Activated naive CD8-positive, alpha-beta T cell treated with anti-CD3 and anti-CD28 coated beads, Interleukin-2, amount 50 U/mL, for 16 hours (primary cell): ENCODE results near the gene CAMK1D.

Experiments
- DNase-seq: peaks from one replicate; pipeline ENCODE4 v3.0.0-alpha.2; 2020; ENCODE audit warnings: low read depth, low spot score

The CAMK1D gene

GRCh38 chr10:12625393-12626023 lies 276.2 kb downstream of the CAMK1D start:
- no peak for DNase-seq

- no peak for DNase-seq
Observed at GRCh38 chr10:12628153-12628552, 278.8 kb downstream of the CAMK1D start.

GRCh38 chr10:12628964-12629766 lies 279.8 kb downstream of the CAMK1D start:
- DNase-seq = no peak

- no peak for DNase-seq
Observed at GRCh38 chr10:12629767-12630165, 280.4 kb downstream of the CAMK1D start.

- DNase-seq = no peak
Observed at GRCh38 chr10:12631216-12631615, 281.9 kb downstream of the CAMK1D start.

GRCh38 chr10:12631787-12632562 lies 282.6 kb downstream of the CAMK1D start:
- no peak for DNase-seq

GRCh38 chr10:12633776-12634620 lies 284.7 kb downstream of the CAMK1D start:
- DNase-seq = no peak

GRCh38 chr10:12634621-12634931 lies 285.2 kb downstream of the CAMK1D start:
- no peak for DNase-seq

- no peak for DNase-seq
Observed at GRCh38 chr10:12635127-12635541, 285.8 kb downstream of the CAMK1D start.

GRCh38 chr10:12636571-12636970 lies 287.2 kb downstream of the CAMK1D start:
- DNase-seq = no peak

- DNase-seq = no peak
Observed at GRCh38 chr10:12637649-12638048, 288.3 kb downstream of the CAMK1D start.

GRCh38 chr10:12638103-12638502 lies 288.8 kb downstream of the CAMK1D start:
- no peak for DNase-seq

GRCh38 chr10:12638781-12639180 lies 289.4 kb downstream of the CAMK1D start:
- DNase-seq = no peak

- DNase-seq = no peak
Observed at GRCh38 chr10:12639996-12640944, 290.9 kb downstream of the CAMK1D start.

- DNase-seq = no peak
Observed at GRCh38 chr10:12642036-12642435, 292.7 kb downstream of the CAMK1D start.

GRCh38 chr10:12643279-12643678 lies 293.9 kb downstream of the CAMK1D start:
- no peak for DNase-seq

- no peak for DNase-seq
Observed at GRCh38 chr10:12644380-12645144, 295.2 kb downstream of the CAMK1D start.

GRCh38 chr10:12645449-12645848 lies 296.1 kb downstream of the CAMK1D start:
- DNase-seq = no peak

GRCh38 chr10:12649012-12649584 lies 299.8 kb downstream of the CAMK1D start:
- DNase-seq = no peak
